H1 (cell line): Measurements from ENCODE around the gene KYNU. TPM values are rescaled to one million over a fixed set of nuclear protein-coding genes. Genes with fewer than 3 reads are reported as not detected.

Experiments used
- CTCF ChIA-PET: fragments of 300-600 bp; sonication (Branson Sonifier 250); formaldehyde crosslinking; loops from one replicate; lab custom pipeline; 2021; ENCODE audit not compliant: partially characterized antibody; lab: Charles Lee
- POLR2A ChIA-PET: fragments of 300-600 bp; sonication (Branson Sonifier 250); formaldehyde crosslinking; loops from one replicate; lab custom pipeline; 2021; ENCODE audit warnings: inconsistent platforms; ENCODE audit not compliant: partially characterized antibody; lab: Charles Lee
- DNase-seq, 2 experiments: peaks; one replicate each; pipeline versions ENCODE4 v3.0.0 to v3.0.0-alpha.2; 2010 to 2022; ENCODE audit warnings: low spot score in 2 of 2, low read depth in 1 of 2, mixed read lengths in 1 of 2
- FAIRE-seq: peaks from 2 replicates; lab custom pipeline; 2011; peaks lifted over from hg19 to GRCh38; lab: Jason Lieb, UNC
- H2AFZ ChIP-seq: 2 replicates; pipeline ENCODE4 v1.8.1; 2012; ENCODE audit warnings: low read length, inconsistent platforms
- H2AK5ac ChIP-seq: 2 replicates; pipeline ENCODE4 v1.6.1; 2013; ENCODE audit warnings: low read depth, low read length
- H2BK120ac ChIP-seq: replicated peaks from 2 replicates; pipeline ENCODE3; 2013; ENCODE audit warnings: low read depth, low read length, inconsistent platforms
- H2BK12ac ChIP-seq: 2 replicates; pipeline ENCODE4 v1.6.1; 2013; ENCODE audit warnings: low read depth, low read length
- H2BK15ac ChIP-seq: 2 replicates; pipeline ENCODE4 v1.6.1; 2013; ENCODE audit warnings: low read length
- H2BK20ac ChIP-seq: 2 replicates; pipeline ENCODE4 v1.6.1; 2013; ENCODE audit warnings: low read length
- H2BK5ac ChIP-seq: 2 replicates; pipeline ENCODE4 v1.6.1; 2013; ENCODE audit warnings: low read depth, low read length
- H3K14ac ChIP-seq: 2 replicates; pipeline ENCODE4 v1.6.1; 2013; ENCODE audit warnings: inconsistent platforms; ENCODE audit not compliant: insufficient read length
- H3K18ac ChIP-seq: 2 replicates; pipeline ENCODE4 v1.6.1; 2013; ENCODE audit warnings: low read length; ENCODE audit errors: extremely low read depth
- H3K23ac ChIP-seq: 2 replicates; pipeline ENCODE4 v1.6.1; 2013; ENCODE audit warnings: inconsistent platforms; ENCODE audit not compliant: insufficient read length
- H3K23me2 ChIP-seq: 2 replicates; pipeline ENCODE4 v1.6.1; 2013; ENCODE audit warnings: low read depth, low read length
- H3K27ac ChIP-seq: 2 replicates; pipeline ENCODE4 v1.6.1; 2011; ENCODE audit warnings: low read depth, low read length, inconsistent platforms
- H3K27me3 ChIP-seq, 4 experiments: replicated peaks in 1 of 4; 1 replicate in 1 of 4; 2 replicates in 3 of 4; pipeline versions ENCODE4 v1.6.1 to v1.8.1; 2011 to 2013; ENCODE audit warnings: low read length in 3 of 4, mild to moderate bottlenecking in 3 of 4, inconsistent platforms in 2 of 4, mixed read lengths in 2 of 4, moderate library complexity in 1 of 4; ENCODE audit not compliant: control insufficient read depth in 3 of 4, insufficient read depth in 3 of 4; ENCODE audit errors: extremely low read depth in 1 of 4
- H3K36me3 ChIP-seq, 4 experiments: 2 replicates each; pipeline versions ENCODE4 v1.6.1 to v1.8.1; 2011 to 2013; ENCODE audit warnings: mild to moderate bottlenecking in 4 of 4, low read length in 3 of 4, moderate library complexity in 2 of 4, control low read depth in 1 of 4, inconsistent platforms in 1 of 4; ENCODE audit not compliant: insufficient read depth in 4 of 4, control insufficient read depth in 2 of 4
- H3K4ac ChIP-seq: replicated peaks from 2 replicates; pipeline ENCODE3; 2013; ENCODE audit warnings: low read length, low read depth, mixed read lengths, inconsistent platforms; ENCODE audit not compliant: insufficient read length
- H3K4me1 ChIP-seq, 4 experiments: replicated peaks in 1 of 4; 1 replicate in 1 of 4; 2 replicates in 3 of 4; pipeline versions ENCODE4 v1.6.1 to v1.8.1; 2011 to 2013; ENCODE audit warnings: low read length in 3 of 4, inconsistent platforms in 2 of 4, mixed read lengths in 1 of 4; ENCODE audit not compliant: insufficient read depth in 4 of 4, control insufficient read depth in 3 of 4
- H3K4me2 ChIP-seq, 2 experiments: 2 replicates each; pipeline versions ENCODE4 v1.6.1 to v1.8.1; 2011 to 2013; ENCODE audit warnings: low read depth in 2 of 2, low read length in 2 of 2, control low read depth in 1 of 2, inconsistent platforms in 1 of 2, mild to moderate bottlenecking in 1 of 2; ENCODE audit not compliant: insufficient read depth in 1 of 2
- H3K4me3 ChIP-seq, 4 experiments: fragments of 200-600, 300-600 bp in 1 of 4; sonication (generic), shearing (Covaris generic), sonication (Bioruptor Twin) in 1 of 4; 2 replicates each; pipeline versions ENCODE4 v1.5.1 to v1.8.1; 2011 to 2016; ENCODE audit warnings: low read length in 4 of 4, low read depth in 3 of 4, control low read depth in 2 of 4, inconsistent platforms in 2 of 4, mild to moderate bottlenecking in 2 of 4, mixed read lengths in 1 of 4, moderate library complexity in 1 of 4; ENCODE audit not compliant: insufficient read depth in 2 of 4; ENCODE audit errors: extremely low read depth in 1 of 4
- H3K56ac ChIP-seq: replicated peaks from 2 replicates; pipeline ENCODE3; 2013; ENCODE audit warnings: low read depth, mild to moderate bottlenecking, mixed read lengths, low read length, inconsistent platforms; ENCODE audit not compliant: insufficient read length
- H3K79me1 ChIP-seq: 2 replicates; pipeline ENCODE4 v1.6.1; 2013; ENCODE audit warnings: low read depth, low read length, control low read depth
- H3K79me2 ChIP-seq, 2 experiments: 2 replicates each; pipeline versions ENCODE4 v1.6.1 to v1.8.1; 2012 to 2013; ENCODE audit warnings: low read length in 2 of 2, mild to moderate bottlenecking in 2 of 2, inconsistent platforms in 1 of 2; ENCODE audit not compliant: insufficient read depth in 2 of 2, control insufficient read depth in 1 of 2
- H3K9ac ChIP-seq, 4 experiments: replicated peaks in 1 of 4; 1 replicate in 1 of 4; 2 replicates in 3 of 4; pipeline versions ENCODE4 v1.6.1 to v1.8.1; 2011 to 2013; ENCODE audit warnings: low read depth in 3 of 4, low read length in 3 of 4, control low read depth in 2 of 4, mild to moderate bottlenecking in 2 of 4, moderate library complexity in 2 of 4, inconsistent platforms in 1 of 4; ENCODE audit errors: extremely low read depth in 1 of 4
- H3K9me3 ChIP-seq, 2 experiments: 2 replicates each; pipeline versions ENCODE4 v1.6.1 to v1.8.1; 2012 to 2013; ENCODE audit warnings: mild to moderate bottlenecking in 2 of 2, moderate library complexity in 2 of 2, control low read depth in 1 of 2, inconsistent platforms in 1 of 2, low read depth in 1 of 2, low read length in 1 of 2, mixed read lengths in 1 of 2; ENCODE audit not compliant: insufficient read depth in 2 of 2
- H4K20me1 ChIP-seq, 2 experiments: replicated peaks in 1 of 2; 2 replicates each; pipeline versions ENCODE3 to v1.8.1; 2011 to 2013; ENCODE audit warnings: inconsistent platforms in 2 of 2, low read length in 2 of 2, mild to moderate bottlenecking in 1 of 2; ENCODE audit not compliant: insufficient read depth in 2 of 2, control insufficient read depth in 1 of 2
- H4K5ac ChIP-seq: 2 replicates; pipeline ENCODE4 v1.6.1; 2013; ENCODE audit warnings: low read length, low read depth, mixed read lengths, inconsistent platforms; ENCODE audit not compliant: insufficient read length
- H4K8ac ChIP-seq: 2 replicates; pipeline ENCODE4 v1.8.0; 2013; ENCODE audit warnings: mild to moderate bottlenecking, moderate library complexity, low read length, inconsistent platforms; ENCODE audit not compliant: insufficient read depth; ENCODE audit errors: extremely low read depth
- H4K91ac ChIP-seq: replicated peaks from 2 replicates; pipeline ENCODE3; 2013; ENCODE audit warnings: low read length, mixed read lengths, inconsistent platforms; ENCODE audit not compliant: insufficient read length
- WGBS, 2 experiments: shearing (Covaris generic) in 1 of 2; methylation state at CpG; one replicate each; pipeline versions ENCODE4 v1.1.6 to v1.1.7; 2013 to 2015; ENCODE audit warnings: low lambda C conversion rate in 2 of 2, mixed read lengths in 2 of 2, inconsistent platforms in 1 of 2, low coverage in 1 of 2, missing lambda C conversion rate in 1 of 2; ENCODE audit not compliant: insufficient replicate concordance in 2 of 2, insufficient coverage in 1 of 2, insufficient read length in 1 of 2; ENCODE audit errors: extremely low coverage in 1 of 2, missing lambda C conversion rate in 1 of 2; 5-methylcytosine and 5-hydroxymethylcytosine counted together
- polyA plus RNA-seq, 7 experiments: library from polyadenylated mRNA; depleted of rRNA in 3 of 7; stranded (reverse) in 5 of 7; unstranded in 2 of 7; fragments of >200 nt in 5 of 7; fragments of 200-250 nt in 2 of 7; gene quantifications; 1 replicate in 5 of 7; 2 replicates in 1 of 7; 4 replicates in 1 of 7; pipeline versions ENCODE4 v1.2.1 to v1.2.3, GENCODE V29; 2011 to 2013; ENCODE audit warnings: missing spikeins in 2 of 7, mixed read lengths in 2 of 7
- total RNA-seq: library from RNA; stranded (reverse); fragmentation: NEBNext Ultra II Directional; extraction: Animal tissue kit (Norgen Biotek cat#: 25700); gene quantifications from 2 replicates; pipeline ENCODE4 v1.2.1, GENCODE V29; 2021

KYNU gene
- total and polyA plus RNA-seq, 2 of the 8 experiments (the other 6 are each of a cell fraction or from before 2014, with no cell fraction given), result 0.09 to 0.13 TPM

GRCh38 chr2:142933916-142934315 is 56.5 kb downstream of the KYNU start:
- no peak overlapping the region for H3K27ac ChIP-seq
- no peak overlapping the region for H3K23ac ChIP-seq
- no peaks in the 10 kb centered on the region for H3K79me2 ChIP-seq
- no peak overlapping the region for H4K8ac ChIP-seq
- no peak overlapping the region for H2AFZ ChIP-seq
- no peaks in the 10 kb centered on the region for H3K36me3 ChIP-seq
- no peak overlapping the region for H3K9ac ChIP-seq
- H2BK15ac ChIP-seq, result no peak overlapping the region
- no peak overlapping the region for H2BK20ac ChIP-seq
- H3K14ac ChIP-seq, result no peak overlapping the region
- H2BK5ac ChIP-seq, result no peak overlapping the region
- WGBS, 2 experiments, result 90% methylated on average over 5 of the region's 5 CpGs; no CpG with 5 or more reads in 1 of the 2 experiments
- H3K23me2 ChIP-seq, result no peaks in the 10 kb centered on the region
- H3K18ac ChIP-seq, result no peak overlapping the region
- no peak overlapping the region for H3K4ac ChIP-seq
- no peak overlapping the region for H2BK12ac ChIP-seq
- FAIRE-seq (no peak), DNase-seq (no peak)
- no peaks in the 10 kb centered on the region for H3K79me1 ChIP-seq
- CTCF ChIA-PET, result no interaction called here
- H2BK120ac ChIP-seq, result no peak overlapping the region
- H3K4me1 ChIP-seq, result no peaks in the 10 kb centered on the region
- H3K4me3 ChIP-seq, result no peak overlapping the region
- no peaks in the 10 kb centered on the region for H3K9me3 ChIP-seq
- H3K4me2 ChIP-seq, result no peak overlapping the region
- no peaks in the 10 kb centered on the region; a peak in 1 of 7 replicates for H3K27me3 ChIP-seq
- POLR2A ChIA-PET, result interaction anchor here (1.2 kb wide), 1 partner anchor 13 kb away, joined by 3 read pairs; no protein-coding TSS in a partner anchor
- no peak overlapping the region for H2AK5ac ChIP-seq
- H4K5ac ChIP-seq, result no peak overlapping the region
- H3K56ac ChIP-seq, result no peak overlapping the region
- H4K20me1 ChIP-seq, result no peaks in the 10 kb centered on the region
- no peak overlapping the region for H4K91ac ChIP-seq
